Measurements from ENCODE around the gene FPR2. TPM values are rescaled to one million over a fixed set of nuclear protein-coding genes. Genes with fewer than 3 reads are reported as not detected.
"Not testable (repeated sequence)": the region's sequence is repeated elsewhere in the genome, so short reads cannot be mapped to it uniquely, and the experiment has no call there.

The FPR2 gene, protein sequence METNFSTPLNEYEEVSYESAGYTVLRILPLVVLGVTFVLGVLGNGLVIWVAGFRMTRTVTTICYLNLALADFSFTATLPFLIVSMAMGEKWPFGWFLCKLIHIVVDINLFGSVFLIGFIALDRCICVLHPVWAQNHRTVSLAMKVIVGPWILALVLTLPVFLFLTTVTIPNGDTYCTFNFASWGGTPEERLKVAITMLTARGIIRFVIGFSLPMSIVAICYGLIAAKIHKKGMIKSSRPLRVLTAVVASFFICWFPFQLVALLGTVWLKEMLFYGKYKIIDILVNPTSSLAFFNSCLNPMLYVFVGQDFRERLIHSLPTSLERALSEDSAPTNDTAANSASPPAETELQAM
- 0.36 TPM for total RNA-seq

DNA sequence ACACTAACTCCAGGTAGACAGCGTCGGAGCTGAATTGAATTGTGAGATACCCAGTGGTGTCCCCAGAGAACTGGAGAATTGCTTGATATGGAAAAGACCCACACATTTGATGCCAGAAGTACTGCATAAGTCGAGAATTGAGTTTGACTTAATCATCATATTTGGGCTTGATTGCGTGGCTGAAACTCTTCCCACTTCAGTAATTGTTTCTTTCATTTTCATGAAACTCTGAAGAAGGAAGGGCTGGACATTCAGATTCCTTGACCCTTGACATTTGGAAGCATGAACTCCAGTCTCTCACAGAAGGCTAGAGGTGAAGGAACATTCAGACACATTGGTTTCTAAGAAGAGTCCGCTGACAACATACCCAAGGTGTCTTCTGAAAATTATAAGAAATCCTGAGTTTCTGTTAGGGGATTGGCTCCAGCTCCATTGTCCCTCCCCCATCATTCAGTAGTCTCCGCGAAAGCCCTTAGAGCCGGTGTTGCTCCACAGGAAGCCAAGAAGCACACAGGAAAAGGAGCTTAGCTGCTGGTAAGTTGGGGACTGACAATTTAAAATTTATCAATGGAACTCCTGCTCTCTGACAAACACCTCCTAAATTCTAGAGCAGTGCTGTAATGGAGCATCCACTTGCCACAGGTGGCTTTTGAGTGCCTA lies at the start of gene FPR2:
TSS of gene FPR2 (plus strand) at position 484 of the 660 bp plus-strand sequence. CDS start 7,479 bp downstream, outside the sequence.
- no peak for ATAC-seq

DNA sequence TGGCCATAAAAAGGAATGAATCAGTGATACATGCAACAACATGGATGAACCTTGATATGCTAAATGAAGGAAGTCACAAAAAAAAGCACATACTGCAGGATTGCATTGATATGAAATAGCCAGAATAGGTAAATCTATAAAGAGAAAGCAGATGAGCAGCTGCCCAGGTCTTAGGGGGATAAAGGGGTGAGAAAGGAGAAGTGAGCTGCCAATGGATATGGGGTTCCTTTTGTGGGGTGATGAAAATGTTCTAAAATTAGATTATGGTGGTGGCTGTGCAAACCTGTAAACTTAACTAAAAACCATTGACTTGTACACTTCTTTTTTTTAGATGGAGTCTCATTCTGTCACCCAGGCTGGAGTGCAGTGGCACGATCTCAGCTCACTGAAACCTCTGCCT lies 49.3 kb upstream of the FPR2 start:
- no peak for ATAC-seq

DNA sequence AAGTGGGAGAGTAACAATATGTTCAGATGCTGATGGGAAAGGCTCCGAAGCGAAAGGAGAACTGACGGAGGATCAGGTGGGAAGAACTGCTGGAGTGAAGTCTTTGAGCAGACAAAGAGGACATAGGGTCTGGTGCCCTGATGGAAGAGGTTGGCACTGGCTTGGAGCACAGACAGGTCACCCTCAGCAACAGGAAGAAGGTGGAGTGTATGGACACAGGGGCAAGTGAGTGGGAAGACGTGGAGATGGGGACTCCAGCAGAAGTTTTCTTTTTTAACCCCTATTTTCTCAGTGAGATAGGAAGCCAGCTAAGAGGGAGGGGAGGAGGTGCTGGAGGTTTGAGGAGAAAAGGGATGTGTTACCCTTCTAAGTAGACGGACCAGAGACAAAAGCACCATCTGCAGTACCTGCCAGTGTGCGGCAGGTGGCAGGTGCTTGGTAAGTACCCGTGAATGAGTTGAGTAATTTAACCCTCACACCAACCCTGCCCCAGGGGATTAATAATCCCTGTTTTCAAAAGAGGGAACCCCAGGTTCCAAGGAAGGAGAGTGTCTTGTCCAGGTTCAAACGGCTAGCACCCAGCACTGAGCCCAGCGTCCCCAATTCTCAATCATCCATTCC lies 48.4 kb upstream of the FPR2 start:
- peak; percentile 61 for ATAC-seq

DNA sequence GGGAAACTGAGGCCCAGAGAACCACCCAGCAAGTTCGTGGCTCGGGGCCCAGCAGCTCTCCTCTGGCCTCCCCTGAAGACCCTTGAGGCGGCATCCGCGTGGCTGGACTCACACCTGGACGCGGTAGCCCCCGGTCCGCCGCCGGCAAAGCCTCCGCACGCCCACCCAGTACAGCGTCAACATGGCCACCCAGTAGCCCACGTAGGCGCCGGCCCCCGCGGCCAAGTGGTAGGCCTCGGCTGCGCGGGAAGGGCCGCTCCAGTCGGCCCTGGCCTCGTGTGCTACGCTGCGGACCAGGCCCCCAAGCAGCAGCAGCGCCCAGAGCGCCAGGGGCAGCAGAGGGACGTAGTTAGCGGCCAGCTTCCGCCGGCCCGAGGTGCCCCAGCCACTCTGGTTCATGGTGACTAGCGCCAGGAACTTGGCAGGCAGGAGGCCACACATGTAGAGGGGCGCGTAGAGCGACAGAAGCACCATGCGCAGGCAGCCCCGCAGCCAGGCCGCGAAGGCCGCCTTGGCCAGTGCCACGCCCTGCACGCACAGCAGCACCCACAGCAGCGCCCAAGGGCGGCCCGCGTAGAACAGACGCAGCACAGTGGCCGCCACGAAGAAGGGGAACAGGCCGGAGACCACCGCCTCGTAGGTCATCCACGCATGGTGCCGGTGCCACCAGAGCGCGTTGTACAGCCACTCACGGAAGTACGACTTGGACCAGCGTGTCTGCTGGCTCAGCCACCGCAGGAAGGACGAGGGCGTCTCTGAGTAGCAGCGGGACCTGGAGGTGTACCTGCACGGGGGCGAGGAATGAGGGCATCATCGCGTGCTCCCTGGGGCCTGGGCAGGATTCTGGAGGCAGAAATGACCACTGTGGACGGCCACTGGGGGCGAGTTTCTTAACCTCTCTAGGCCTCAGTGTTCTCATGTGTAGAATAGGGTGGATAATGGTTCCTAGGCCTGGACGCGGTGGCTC lies 47.4 kb upstream of the FPR2 start:
- peak; percentile 31 for ATAC-seq

DNA sequence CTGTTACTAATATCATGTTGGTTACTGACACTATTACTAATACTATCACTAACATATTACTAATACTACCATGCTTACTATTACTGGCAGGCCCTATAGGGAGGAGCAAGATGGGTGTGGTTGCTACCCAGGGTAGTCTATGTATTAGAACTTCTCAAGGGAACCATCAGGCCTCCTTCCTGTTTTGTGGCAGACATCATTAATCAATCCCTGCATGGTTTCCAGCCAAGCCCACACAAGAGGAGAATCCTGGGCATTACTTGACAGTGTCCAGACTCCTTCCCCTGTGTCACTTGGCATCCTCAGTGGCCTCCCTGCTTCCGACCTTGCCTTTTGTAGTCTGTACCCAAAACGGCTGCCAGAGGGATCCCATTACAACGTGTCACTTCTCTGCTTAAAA lies 46.1 kb upstream of the FPR2 start:
- ATAC-seq: peak; percentile 35

DNA sequence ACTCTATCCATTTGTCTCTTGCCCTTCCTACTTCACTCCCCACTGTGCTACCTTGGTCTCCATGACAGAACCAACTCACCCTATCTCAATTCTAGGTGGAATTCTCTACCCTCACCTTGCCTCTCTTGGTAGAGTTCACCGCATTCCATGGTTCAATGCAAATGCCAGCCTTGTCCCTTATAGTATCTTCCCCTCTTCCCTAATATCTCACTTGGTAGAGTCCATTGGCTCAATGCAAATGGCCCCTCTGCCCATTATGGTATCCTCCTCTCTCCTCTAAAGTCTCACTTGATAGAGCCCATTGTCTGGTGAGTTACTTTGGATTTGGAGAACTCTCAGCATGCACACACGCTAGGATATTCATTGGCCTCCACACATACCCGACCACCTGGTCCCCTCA lies 45.1 kb upstream of the FPR2 start:
- ATAC-seq: no peak

DNA sequence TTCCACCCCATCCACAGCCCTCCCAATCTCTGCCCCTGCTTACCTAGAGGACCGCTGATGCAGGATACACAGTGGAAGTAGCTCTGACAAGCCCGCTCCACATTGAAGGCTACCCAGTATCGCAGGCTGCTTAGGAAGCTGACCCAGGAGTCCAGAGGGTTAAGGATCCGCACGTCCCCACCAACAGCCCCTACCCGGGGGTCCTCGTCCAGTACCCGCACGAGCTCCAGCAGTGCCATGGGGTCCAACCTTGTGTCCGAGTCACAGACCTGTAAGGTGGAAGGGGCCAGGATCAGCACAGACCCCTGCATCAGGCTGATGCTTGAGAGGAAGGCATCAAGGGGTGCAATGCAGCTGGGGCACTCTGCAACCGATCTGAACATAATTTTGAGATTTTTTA lies 44.1 kb upstream of the FPR2 start:
- no peak for ATAC-seq

DNA sequence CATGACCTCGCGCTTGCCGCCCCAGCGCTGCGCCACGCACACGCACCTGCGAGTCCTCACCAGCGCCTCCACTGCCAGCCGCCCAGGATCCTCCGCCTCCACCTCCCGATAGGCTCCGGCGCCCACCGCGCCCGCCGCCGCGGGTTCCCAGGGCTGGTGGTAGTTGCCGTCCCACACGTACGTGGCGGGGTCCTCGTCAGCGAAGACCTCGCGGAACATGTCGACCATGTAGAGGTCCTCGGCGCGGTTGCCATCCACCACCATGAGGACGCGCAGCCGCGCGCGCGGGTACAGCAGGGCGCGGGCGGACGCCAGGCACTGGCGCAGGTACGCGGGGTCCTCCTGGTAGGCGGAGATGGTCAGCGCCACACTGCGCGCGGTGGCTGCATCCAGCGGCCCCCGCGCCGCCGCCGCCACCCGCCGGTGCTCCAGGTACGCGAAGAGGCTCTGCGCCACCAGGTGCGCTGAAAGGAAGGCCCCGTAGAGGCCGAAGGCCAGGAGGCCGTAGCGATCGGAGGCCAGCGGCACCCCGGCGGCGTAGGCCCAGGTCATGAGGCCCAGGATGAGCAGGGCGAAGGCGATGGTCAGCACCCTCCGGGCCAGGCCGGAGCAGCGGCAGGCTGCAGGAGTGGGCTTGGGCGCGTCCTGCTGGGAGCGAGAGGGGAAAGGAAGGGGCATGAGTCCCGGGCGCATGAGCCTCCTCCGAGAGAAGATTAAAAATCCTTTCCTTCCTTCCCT lies 41.6 kb upstream of the FPR2 start:
- ATAC-seq: no peak

DNA sequence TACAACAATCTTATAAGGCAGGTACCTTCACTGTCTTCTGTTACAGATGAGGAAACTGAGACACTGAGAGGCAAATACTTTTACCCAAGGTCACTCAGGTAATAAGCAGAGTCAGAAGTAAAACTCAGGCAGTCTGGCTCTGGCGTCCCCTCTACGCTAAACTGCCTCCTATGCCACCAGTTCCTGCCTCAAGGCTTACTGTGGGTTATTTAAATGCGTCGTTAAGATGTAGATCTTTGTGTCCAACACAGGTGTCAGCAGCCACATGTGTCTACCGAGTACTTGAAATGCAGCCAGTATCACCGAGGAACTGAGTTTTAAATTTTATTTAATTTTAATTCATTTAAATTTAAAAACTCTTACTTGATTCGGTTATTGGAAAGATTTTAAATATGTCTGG lies 39.1 kb upstream of the FPR2 start:
- ATAC-seq: no peak

DNA sequence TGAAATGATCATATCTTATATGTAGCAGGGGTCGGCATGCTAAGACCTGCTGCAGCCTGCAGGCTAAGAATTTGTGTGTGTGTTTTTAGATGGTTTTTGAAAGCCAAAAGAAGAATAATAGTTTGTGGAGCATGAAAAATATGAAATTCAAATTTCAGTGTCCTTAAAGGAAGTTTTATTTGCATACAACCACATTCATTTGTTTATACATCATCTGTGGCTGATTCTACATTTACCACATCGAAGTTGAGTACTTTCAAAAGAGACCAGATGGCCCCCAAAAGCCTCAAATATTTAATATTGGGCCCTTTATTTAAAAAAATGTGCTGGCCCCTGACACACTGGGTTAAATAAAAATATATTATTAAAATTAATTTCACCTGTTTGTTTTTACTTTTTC lies 38.5 kb upstream of the FPR2 start:
- ATAC-seq: no peak

DNA sequence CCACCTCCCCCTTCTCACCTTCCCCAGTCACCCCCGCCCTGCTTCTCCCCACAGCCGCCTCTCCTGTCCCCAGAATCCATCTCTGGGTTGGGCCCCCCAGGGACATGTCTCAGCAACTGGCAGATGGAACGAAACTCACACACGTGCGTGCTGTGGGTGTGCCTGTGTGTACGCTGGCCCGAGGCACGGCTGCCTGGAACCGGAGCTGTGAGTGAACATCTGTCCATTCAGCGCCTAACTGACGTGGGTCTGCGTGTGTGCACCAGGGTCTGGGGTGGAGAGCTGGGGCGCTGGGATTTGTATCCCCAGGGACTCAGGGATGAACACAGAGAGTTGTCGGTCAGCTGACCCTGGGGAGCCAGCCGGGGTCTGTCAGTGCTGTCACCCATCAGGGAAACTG lies 36.4 kb upstream of the FPR2 start:
- peak; percentile 46 for ATAC-seq

DNA sequence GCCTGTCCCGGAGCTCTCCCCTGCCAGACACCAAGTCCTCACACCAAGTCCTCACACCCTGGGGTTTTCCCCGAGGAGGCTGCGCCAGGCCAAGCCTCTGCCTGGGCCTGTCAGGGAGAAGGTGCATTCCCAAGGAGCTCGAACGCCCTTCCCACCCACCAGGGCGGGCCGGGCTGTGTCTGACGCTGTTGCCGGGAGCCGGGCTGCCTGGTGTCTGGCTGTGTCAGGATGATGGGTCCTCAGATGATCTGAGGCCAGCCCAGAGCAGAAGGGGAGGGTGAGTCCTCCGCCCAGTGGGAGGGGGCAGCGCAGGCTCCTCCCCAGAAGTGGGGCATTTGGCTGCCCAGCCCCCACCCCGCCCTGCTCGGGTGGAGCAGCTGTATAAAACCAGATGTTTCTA lies 34.9 kb upstream of the FPR2 start:
- ATAC-seq: peak; percentile 97

DNA sequence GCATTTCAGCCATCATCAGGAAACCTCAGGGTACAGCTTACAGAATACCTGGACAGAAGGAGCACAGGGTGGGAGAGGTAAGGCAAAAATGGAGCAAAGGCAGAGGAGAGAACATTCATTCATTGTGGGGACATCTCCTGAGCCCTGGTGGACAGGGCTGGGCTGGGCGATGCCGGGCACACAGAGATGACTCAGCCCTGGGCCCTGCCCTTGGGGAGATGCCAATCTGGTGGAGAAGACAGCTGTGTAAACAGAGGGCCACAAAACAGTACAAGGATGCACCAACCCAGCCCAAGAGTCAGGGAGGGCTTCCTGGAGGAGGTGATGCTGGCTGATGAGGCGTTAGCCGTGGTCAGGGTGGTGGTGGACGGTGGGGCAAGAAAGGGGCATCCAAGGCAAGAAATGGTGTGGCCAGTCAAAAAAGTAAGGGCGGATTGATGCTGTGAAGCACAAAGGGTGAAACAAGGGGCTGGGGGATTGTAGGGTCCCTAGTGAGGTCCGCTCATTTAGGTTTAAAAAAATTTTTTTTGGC lies 33.6 kb upstream of the FPR2 start:
- peak; percentile 67 for ATAC-seq

DNA sequence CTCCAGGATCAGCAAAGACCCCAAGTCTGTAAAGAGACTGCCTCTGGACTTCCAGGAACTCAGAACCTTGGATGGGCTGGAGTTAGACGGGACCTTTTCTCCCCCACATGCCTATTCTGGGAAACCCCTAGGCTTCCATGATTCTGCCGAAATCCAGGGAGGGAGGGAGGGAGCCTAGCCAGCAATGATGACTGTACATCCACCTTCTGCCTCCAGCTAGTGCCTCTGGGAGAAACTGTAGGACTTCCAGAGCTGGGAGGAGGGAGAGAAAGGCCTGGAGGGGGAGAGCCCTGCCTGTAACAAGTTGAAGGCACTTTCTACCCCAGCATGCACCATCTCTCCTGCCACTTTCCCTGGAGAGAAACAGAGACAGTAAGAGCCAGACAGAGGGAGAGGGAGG lies 31.2 kb upstream of the FPR2 start:
- no peak for ATAC-seq

DNA sequence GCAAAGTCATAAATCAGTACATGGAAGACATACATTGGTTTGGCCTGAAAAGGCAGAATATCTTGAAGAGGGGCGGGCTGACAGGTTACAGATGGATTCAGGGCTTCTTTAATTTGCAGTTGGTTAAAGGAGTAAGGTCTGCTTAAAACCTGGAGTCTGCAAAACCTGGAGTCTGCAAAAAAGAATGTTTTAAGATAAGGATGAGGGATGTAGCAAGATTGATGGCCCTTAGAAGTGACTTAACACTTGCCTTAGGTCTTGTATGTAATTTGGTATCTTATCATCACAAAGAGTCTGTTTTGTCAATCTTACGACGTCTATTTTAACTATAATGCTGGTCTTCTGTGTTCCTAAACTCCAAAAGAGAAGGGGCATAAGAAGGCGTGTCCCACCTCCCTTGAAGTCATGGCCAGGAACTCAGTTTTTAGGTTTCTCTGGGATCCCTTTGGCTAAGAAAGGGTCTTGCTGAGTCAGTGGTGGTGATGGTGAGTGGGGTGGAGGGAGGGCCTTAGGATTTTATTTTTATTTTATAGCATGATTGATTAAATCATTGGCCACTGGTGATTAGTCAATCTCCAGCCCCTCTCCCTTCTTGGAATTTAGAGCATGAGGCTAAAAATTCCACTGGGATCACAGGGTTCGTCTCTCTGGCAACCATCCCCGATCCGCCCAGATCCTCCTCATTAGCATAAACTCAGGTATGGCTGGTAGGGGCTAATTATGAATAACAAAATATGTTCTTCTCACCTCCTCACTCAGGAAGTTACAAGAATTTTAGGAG lies 27.0 kb upstream of the FPR2 start:
- ATAC-seq: no peak

DNA sequence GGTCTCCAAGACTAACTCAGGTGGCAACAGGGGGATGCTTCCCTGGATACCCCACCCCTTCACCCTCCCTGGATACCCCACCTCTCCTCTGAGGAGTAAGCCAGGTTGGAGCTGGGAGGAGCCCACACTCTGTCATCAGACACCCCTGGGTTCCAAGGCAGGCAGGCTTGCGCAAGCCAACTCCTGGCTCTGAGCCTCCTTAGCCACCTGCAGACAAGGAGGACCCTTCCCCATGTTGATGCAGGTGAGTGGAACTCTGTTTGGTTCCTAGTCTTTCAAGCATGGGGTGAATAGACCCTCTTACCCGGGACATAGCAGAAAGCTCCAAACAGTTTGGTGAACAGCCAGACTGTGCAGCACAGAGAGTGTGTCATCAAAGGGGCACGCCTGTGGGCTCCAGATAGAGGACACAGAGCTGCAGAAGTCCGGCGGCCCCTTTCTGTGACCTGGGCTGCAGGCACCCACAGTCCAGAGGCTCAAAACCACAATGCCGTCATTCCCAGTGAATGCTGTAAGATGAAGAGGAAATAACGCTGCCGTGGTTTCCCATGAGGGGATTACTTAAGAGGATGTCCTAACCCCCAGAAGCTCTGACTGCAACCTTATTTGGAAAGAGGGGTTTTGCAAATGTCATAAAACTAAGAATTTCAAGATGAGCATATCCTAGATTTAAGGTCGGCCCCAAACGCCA lies 25.1 kb upstream of the FPR2 start:
- ATAC-seq: no peak

DNA sequence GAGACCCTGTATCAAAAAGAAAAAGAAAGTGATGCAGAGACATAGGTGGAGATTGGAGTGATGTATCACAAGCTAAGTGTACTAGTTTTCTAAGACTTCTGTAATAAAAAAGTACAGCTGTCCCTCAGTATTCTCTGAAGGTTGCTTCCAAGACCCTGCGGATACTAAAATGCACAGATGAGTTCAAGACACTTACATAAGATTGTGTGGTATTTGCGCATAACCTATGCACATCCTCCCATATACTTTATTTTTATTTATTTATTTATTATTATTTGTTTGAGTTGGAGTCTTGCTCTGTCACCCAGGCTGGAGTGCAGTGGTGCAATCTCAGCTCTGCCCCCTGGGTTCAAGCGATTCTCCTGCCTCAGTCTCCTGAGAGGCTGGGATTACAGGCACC lies 23.6 kb upstream of the FPR2 start:
- no peak for ATAC-seq

DNA sequence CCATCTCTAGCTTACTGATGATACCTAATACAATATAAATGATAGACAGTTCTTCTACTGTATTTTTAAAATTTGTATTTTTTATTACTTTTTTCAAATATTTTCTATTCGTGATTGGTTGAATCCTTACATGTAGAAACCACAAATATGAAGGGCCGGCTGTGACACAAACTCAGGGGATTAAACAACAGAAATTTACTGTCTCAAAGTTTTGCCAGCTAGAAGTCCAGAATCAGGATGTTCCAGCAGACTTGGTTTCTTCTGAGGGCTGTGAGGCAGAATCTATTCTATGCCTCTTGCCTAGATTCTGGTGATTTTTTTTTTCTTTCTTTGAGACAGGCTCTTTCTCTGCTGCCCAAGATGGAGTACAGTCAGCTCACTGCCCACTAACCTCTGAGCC lies 23.1 kb upstream of the FPR2 start:
- ATAC-seq: no peak

DNA sequence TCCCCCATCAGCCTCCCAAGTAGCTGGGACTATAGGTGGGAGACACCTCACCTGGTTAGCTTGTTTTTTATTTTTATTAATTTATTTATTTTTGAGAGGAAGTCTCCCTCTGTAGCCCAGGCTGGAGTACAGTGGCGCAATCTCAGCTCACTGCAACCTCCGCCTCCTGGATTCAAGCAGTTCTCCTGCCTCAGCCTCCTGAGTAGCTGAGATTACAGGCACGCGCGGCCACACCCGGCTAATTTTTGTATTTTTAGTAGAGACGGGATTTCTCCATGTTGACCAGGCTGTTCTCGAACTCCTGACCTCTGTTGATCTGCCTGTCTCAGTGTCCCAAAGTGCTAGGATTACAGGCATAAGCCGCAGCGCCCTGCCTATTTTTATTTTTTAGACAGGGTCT lies 22.5 kb upstream of the FPR2 start:
- ATAC-seq: not testable (repeated sequence)

Data from esophagus mucosa (tissue), 1 donor.